Dedifferentiated amniotic fluid mesenchymal stem cell (primary cell): ENCODE measurements around the gene TMEM201.

Source experiments
- DNase-seq: peaks from one replicate; pipeline ENCODE4 v3.0.0-alpha.2; 2016; ENCODE audit errors: extremely low spot score

TMEM201 gene

DNA sequence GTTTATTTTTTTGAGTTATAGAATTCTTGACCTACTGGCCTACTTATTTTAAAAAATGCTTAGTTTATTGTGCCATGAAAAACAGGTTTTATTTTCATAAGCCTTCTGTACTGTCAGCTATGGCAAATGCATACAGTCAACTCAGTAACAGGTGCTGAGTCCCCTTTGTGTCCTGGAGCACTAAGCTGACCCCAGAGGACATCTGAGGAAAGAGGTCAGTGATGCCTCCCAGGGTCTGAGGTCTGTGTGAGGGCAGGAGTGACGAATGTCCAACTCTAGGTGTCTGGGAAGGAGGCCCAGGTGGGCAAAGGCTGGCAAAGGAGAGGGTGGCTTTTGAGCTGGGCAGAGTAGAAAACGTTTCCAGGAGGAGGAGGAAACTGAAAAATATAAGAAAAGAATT, 7.8 kb upstream of the TMEM201 start:
- DNase-seq = no peak

DNA sequence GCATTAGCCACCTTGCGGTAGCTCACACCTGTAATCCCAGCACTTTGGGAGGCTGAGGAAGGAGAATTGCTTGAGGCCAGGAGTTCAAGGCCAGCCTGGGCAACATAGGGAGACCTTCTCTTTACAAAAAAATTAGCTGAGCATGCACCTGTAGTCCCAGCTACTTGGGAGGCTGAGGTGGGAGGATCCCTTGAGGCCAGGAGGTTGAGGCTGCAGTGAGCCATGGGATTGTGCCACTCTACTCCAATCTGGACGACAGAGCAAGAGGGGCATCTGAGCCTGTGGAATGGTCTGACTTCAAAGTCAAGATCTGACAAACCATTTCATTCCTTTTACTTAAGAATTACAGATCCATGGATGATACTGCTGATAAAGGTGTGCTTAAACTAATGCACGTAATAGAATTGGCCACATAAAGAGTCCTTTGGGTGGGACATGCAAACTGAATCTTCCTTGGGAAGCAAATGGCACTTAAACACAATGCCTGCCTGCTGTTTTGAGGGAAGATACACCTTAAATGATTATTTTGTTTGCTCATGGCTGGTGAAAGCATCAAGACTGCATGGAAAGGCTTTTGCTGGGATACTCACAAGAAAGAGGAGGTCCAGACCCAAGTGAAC, 2.5 kb upstream of the TMEM201 start:
- no peak for DNase-seq

DNA sequence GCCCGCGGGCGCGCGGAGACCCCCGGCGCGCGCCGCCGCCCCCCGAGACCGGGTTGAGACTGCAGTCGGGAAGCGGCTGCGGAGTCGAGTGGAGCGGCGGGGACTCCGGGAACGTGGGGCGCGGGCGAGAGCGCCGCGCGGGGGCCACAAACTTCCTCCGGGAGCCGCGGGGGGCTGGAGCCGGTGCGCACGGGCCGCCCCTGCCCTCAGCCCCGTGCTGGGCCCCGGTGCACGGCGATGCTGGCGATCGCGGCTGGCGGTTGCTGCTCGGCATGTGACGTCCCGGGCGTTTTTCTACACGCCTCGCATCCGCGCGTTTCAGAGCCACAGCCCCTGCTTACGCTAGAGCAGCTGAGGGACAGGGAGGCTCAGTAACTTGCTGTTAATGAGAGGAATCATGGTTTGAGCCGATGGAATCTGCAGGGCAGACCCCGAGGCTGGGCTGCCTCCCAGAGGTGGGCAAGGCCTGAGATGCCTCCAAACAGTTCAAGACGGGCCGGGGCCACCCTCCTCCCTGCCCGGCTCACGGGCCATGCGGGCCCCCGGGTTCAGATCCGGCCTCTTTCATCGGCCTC, 520 bp downstream of the TMEM201 start:
- DNase-seq = peak; percentile 15

DNA sequence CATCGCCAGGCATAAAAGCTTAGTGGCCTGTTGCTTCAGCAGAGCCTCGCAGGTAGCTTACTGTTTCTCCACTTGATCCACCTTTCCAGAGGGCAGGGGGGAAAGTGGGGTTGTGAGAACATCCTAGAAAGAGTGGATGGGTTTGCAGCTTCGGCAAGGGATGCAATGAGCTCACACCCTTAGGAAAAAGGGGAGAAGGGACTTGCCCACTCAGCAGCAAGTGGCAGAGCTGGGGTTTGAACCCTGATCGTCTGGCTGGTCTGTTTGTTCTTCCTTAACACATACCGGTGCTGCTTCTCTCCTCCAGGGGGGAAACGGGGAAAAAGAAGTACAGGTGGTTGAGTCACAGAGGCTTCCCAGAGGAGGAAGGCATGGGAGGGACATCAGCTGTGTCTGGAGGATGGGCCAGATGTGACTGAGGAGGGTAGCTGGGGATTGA, 1.0 kb downstream of the TMEM201 start:
- DNase-seq = peak; percentile 14

DNA sequence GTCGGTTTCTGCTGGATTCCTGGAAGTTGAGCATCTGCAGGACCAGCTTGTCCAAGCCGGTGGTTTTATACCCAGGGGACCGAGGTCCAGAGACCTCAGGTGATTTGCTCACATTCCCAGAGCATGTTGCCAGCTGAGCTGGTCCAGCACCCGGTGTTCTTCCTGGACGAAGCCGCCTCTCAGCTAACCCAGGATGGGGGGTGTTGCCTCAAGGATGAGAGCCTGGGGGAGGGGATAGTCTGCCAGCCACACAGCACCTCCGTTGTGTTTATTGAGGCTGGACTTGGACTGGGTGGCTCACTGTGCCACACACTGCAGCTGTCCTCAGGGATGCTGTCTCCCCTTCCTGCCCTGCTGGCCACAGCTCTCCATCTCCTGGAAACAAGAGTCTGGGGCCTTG, 1.5 kb downstream of the TMEM201 start:
- DNase-seq = no peak

DNA sequence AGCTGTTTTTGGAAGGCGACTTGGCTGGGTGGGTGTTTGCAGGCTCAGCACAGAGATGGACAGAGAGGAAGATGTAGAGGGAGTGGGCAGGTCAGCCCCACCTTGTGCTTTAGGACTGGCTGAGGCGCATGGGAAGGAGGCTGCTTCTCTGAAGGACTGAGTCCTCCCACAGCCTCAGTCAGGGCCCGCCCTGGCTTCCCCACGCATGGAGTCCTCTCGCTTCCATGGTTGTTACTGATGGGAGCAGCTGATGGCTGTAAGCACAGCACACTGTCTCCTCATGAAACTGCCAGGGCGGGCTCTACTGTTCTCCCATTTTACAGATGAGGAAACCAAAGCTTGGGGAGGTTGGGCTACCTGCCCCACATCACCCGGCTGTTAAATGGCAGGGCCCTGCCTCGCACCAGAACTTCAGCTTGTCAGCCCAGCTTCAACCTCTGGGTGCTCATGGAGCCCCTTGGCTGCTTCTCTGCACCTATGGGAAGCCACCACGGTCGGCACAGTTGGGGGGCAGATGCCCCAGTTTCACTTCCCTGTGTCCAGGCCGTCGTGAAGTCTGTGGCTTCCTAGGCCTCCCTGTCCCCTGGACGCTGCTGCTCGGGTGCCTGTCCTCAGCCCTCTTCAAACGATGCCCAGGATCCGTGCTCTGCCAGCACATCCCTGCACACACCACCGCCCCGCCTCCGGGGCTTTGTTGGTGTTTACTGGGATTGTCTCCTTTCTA, 2.4 kb downstream of the TMEM201 start:
- DNase-seq = no peak

DNA sequence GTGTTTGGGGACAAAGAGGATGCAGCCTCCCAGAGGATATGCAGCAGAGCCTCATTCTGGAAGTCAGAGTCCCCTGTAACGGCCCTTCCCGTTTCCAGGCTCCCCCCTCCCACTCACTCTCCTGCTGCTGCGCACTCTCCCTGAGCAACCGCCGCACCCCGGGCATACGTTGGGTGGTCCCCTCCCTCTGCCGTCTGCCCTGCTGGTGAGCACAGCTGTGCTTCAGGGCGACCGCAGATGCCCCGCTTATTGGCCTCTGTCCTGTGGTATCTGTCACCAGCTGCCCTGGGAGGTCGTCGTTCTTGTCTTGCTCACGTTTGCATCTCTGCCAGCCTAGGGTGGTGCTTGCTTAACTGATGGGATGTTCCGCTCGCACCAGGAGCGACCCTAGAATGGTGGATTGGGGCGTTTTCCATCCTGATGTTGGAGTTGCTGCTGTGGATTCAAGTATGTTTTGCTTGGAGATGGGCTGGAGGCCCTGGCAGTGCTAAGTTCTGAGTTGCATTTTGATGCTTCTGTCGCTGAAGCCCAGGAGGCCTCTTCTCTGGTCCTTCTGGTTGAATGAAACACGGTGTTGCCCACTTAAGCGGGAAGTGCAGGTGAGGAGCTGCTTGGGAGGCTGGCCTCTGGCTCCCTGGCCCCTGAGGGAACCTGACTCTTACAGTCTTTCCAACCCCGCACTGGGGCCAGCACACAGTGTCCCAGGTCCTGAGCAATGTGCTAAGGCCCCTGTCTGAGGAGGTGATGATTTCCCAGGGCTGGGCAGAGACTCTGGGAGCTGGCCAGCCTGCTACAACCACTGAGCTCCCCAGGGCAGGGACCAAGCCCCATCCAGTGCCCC, 3.2 kb downstream of the TMEM201 start:
- DNase-seq = no peak

DNA sequence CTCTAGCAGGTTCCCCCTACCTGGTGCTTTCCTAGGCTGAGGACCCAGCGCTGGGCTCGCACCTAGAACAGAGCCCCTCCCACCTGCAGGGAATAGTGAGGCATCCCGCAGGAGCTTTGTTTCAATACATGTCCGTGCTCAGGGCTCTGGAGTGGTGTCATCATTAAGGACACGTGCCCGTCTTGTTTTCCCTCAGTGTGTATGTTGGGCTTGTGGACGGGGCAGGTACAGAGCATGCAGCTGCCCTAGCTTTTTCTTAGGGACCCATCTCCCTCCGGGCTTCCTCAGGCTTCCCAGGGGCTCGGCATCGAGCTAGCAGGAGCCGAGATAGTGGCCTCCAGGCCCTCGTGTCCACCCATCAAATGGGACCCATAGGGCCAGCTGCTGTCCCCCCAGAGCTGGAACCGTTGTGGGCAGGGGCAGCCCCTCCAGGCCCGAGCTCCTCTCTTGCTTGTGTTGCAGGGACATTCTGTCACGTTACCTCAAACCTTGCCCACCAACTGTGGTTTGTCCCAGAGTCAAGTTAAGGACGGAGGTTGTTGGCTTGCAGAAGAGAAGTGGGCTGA, 3.9 kb downstream of the TMEM201 start:
- DNase-seq = no peak

DNA sequence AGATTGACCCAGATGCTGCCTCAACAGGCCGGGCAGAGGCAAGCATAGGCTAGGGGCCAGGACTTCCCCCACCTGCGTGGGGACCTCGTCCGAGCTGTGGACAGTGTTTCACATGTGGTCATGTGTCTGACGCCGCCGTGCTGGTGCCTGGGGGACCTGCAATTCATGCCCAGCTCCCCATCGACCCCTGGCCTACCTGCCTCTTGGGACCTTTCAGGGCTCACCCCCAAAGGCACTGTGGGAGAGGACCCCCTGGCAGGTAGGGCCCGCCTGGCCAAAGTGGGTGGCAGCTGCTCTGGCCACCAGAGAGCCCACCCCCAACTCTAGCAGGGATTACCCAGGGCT, 4.4 kb downstream of the TMEM201 start:
- DNase-seq = no peak

DNA sequence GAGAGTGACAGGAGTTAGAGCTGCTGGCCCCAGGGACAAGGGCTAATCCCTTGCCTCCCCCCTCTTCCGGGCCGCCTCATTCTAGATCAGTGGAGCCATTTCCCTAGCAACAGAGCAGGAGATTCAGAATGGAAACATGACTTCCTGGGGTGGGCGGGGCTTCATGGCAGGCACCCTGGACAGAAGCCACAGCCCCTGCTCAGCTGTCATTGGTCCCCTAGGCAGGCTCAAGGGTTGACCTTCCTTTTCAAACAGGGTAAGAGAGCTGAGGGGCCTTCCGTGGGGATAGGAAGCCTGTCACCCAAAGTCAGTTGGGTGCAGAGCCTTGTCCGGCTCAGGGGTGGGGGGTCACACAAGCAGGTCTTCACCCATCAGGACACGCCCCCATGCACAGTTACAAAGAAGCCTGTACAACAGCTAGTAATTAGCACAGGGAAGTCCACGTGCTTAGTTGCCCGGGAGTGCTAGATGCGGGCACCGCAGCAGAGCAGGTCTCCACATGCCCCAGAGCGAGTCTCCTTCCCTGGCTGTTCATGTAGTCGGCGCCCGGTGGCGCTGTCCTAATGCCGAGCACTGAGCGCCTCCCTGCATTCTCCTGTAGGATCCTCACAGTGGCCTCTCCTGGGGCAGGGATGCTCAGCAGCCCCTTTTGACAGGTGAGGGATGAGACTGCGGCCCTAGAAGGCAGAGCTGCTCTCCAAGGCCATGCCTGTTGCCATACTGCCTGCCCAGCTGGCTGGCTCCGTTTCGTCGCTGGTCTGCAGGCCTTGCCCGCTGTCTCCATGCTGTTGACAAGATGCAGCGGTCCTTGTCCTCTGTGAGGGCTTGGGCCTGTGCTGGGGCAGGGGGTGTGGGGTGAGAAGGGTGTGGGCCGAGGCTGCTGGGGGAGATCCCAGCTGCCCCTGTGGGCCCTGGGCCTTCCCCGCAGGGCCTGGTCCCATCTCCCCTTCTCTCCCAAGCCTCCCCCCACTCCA, 5.1 kb downstream of the TMEM201 start:
- DNase-seq = peak; percentile 31

DNA sequence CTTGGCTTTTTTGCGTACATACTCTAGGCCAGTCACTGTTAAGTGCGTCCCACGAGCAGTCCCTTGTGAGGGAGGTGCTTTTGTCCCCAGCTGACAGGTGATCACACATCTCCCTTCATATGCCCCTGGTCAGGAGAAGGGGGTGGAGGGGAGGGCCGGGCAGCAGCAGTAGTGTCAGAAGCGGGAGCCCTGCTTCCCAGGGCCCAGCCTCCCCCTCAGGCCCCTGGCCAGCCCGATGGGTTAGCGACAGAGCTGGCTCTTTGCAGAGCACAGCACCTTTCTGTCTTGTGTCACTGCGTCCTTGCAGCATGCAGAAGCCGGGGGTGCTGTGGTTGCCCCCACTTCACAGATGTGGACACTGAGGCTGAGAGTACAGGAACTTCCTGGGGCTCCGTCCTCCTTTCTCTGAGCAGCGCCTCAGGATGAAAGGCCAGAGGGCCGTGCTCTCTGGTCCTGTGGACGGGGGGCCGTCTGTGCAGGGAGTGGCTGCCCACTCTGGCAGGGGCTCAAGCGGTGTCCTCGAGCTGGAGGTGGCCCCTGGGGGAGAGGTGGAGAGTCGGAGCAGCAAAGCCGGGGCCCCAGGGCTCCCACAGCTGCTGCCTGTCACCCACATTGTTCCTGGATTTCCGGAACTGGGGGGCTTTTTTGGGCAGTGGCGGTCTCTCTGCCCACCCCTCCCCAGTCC, 5.9 kb downstream of the TMEM201 start:
- DNase-seq = no peak

DNA sequence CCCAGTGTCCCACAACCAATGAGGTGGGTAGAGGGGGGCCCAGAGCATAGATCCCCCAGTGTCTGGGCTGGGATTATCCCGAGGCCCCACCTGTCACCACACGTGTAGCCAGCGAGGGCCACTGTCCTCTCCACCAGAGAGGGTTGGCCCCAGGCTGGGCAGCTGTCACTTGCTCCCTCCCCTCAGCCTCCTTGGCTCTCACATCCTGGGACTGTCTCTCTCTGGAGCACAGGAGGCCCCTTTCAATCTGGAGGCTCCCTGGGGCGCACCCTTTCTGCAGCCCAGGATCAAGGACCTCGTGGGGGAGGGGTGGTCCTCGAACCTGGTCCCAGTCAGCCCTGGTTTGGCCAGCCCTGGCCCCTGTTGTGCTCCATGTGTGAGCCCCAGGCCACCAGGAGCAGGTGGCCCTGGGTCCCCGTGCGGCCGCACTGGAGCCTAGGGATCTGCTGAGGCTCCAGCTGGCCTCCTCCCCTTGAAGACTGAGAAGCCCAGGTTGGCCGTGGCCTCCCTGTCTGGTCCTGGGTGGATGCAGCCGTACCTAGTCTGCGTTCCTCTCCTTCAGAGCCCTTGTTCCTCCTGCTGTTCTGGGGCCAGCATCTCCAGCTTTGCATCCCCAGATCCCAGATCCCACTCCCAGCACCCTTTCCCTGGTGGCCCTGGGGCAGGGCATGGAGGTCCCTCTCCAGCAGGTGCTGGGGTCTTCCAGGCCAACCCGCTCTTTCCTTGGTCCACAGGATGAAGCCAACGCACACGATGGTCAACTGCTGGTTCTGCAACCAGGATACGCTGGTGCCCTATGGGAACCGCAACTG, 6.7 kb downstream of the TMEM201 start:
- no peak for DNase-seq

DNA sequence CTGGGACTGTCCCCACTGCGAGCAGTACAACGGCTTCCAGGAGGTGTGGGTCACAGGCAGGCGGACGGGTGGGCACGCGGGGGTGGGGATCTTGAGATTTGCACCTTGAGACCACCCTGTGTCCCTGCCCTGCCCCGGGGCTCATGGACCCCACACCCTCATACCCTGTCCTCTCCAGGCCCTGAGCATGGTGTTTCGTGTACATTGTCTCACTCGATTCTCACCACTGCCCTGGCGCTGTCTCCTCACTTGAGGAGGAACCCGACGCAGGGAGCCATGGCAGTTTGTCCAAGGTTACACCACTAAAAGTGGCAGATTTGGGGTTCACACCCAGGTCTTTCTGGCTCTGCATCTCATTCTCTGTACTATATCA, 7.2 kb downstream of the TMEM201 start:
- no peak for DNase-seq

DNA sequence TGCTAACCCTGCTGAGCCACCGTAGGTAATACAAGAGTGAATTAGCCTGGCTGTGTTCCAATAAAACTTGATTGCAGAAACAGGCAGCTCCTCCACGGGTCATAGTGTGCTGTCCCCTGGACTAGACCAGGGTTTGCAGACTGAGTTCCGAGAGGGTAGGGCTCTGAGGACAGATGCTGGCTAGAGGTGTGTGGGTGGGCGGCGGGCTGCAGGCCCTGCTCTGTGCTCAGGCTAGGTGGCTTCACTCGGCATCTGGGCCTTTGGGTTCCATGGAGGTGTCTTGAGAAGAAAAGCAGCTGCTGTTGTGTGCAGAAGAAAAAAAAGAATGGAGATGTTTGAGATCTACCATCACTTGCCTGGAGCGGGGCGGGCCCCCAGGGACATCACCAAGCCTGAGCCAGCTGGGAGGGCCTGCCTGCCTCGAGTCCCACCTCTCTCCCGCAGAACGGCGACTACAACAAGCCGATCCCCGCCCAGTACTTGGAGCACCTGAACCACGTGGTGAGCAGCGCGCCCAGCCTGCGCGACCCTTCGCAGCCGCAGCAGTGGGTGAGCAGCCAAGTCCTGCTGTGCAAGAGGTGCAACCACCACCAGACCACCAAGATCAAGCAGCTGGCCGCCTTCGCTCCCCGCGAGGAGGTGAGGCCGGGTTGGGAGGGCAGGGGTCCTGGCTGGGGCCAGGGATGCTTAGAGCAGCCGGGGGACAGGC, 7.9 kb downstream of the TMEM201 start:
- no peak for DNase-seq

DNA sequence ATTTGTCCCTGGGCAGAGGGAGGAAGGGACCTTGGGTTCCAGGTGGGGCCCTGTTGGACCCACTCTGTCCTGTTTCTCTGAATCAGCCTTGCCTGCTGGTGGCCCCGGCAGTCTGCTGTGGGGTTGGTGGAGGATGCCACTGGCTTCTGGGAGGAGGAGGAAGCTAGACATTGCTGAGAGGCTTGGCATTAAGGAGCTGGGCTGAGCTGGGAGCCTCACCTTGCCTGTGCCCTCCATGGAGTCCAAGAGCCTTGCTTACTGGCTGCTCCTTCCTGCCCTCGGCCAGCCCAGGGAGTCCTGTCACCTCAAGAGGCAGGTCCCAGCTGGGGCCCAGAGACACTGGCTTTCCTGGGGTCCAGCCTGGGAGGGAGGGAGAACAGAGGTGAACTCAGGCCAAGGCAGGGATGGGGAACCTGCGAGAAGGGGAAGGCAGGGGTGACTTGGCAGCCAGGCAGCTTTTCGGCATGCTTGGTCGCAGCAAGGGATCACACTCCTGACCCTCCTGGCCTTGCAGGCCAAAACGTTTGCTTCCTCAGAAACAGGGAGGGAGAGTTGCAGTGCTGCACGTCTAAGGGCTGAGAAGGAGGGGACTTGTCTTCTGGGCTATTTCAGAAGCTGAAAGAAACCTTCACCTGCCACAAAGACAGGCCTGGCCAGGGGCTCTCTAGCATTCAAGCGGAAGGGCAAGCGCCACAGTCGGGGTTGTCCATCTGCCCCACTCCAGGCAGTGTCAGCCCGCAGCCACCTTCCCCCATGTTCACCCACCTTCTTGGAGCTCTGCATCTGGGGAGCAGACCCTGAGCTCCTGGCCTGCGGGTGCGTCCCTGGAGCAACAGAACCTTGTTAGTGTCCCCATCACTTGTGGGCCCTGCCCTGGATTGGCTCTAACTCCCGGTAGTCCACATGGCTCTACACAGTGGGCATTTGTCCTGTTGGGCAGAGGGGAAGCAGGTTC, 8.9 kb downstream of the TMEM201 start:
- DNase-seq = no peak

DNA sequence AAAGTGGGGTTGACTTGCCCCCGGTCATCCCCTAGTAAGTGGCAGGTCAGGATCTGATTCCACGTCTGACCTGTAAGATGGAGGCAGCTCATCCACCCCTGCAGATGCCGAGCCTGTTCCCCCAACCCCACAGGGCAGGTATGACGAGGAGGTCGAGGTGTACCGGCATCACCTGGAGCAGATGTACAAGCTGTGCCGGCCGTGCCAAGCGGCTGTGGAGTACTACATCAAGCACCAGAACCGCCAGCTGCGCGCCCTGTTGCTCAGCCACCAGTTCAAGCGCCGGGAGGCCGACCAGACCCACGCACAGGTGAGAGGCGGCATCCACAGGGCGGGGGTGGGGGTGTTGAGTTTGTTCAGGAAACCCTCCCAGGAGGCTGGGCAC, 9.6 kb downstream of the TMEM201 start:
- no peak for DNase-seq

DNA sequence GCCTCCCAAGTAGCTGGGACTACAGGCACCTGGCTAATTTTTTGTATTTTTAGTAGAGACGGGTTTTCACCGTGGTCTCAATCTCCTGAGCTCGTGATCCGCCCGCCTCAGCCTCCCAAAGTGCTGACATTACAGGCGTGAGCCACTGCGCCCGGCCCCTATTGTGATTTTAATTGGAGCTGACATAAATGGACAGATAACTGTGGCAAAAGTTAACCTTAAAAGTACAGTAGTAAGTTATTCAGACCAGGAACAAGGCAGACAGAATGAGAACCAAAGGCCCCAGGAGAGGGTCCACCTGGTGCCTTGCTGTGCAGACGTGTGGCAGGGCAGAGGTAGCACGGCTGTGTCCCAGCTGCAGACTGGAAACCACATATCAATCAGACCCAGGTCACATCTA, 11.0 kb downstream of the TMEM201 start:
- no peak for DNase-seq
